ENCODE results near the gene SLC25A45.

SLC25A45 gene

GRCh38 chr11:65400307-65401072 is 18.0 kb upstream of the SLC25A45 start:
- no peaks in the 10 kb centered on the region for H3K9me3 ChIP-seq (ENCODE audit: control insufficient read depth, low read length)
- H3K36me3 ChIP-seq (ENCODE audit: control insufficient read depth, insufficient read depth, low read length, severe bottlenecking): peaks cover 92% of the 10 kb centered on the region
- H3K4me3 ChIP-seq (ENCODE audit: low read length): no peak overlapping the region
- DNase-seq (ENCODE audit: low read depth): no peak
- no peaks in the 10 kb centered on the region for H3K27me3 ChIP-seq (replicated peaks; ENCODE audit: control insufficient read depth, insufficient read depth, low read length)
- no peaks in the 10 kb centered on the region for H3K4me1 ChIP-seq (ENCODE audit: control insufficient read depth, insufficient read depth, low read length)
- no peak overlapping the region for H3K9ac ChIP-seq (ENCODE audit: low read length)

DNA sequence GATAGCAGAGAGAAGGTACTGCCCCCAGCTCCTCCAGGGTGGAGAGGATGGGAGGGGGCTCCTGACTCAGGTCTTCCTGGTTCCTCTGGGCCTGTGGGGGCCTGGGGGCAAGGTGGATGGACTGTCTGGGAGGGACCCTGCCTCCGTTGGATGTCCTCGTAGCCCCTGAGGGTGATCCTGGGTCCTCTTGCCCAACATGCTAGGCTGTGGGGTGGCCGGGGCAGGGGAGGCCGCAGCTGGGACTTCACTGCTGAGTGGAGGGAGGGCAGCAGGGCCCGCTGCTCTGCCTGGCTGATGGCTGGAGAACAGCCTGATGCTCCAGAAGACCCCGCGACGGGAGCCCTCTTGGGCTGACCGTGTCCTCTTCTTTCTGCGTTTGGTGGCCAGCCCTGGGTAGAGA is 17.4 kb upstream of the SLC25A45 start:
- Histone ChIP-seq H3K36me3 (ENCODE audit: control insufficient read depth, insufficient read depth, low read length, severe bottlenecking) (peaks cover 90% of the 10 kb centered on the region), H3K4me3 (ENCODE audit: low read length) (no peak overlapping the region)

DNA sequence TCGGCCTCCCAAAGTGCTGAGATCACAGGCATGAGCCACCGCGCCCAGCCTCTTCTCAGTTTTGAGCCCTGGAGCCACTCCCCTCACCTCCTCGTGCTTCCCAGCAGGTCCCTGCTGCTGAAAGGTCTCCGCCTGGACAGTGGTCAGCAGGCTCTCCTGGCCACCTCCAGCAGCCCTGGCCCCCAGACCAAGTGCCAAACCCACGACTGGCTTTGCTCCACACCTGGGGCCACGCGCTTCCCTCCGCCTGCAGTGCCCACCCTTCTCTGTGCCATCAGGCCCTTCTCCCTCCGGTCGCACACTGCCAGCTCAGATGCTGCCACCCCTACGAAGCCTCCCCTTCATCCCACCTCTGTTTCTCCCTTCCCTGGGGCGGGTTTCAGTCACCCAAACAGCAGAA is 16.8 kb upstream of the SLC25A45 start:
- peaks cover 90% of the 10 kb centered on the region for H3K36me3 ChIP-seq (ENCODE audit: control insufficient read depth, insufficient read depth, low read length, severe bottlenecking)

More for the DNA sequence above, 17.4 kb upstream of the SLC25A45 start:
- Histone ChIP-seq H3K9me3 (ENCODE audit: control insufficient read depth, low read length) (no peaks in the 10 kb centered on the region), H3K9ac (ENCODE audit: low read length) (no peak overlapping the region), H3K4me1 (ENCODE audit: control insufficient read depth, insufficient read depth, low read length) (no peaks in the 10 kb centered on the region), H3K27me3 (replicated peaks; ENCODE audit: control insufficient read depth, insufficient read depth, low read length) (no peaks in the 10 kb centered on the region)
- no peak for DNase-seq (ENCODE audit: low read depth)

GRCh38 chr11:65398362-65398910 is 16.0 kb upstream of the SLC25A45 start:
- H3K4me3 ChIP-seq (ENCODE audit: low read length): no peak overlapping the region
- H3K27me3 ChIP-seq (replicated peaks; ENCODE audit: control insufficient read depth, insufficient read depth, low read length): no peaks in the 10 kb centered on the region
- DNase-seq (ENCODE audit: low read depth): no peak
- no peaks in the 10 kb centered on the region for H3K4me1 ChIP-seq (ENCODE audit: control insufficient read depth, insufficient read depth, low read length)
- H3K9ac ChIP-seq (ENCODE audit: low read length): no peak overlapping the region
- peaks cover 90% of the 10 kb centered on the region for H3K36me3 ChIP-seq (ENCODE audit: control insufficient read depth, insufficient read depth, low read length, severe bottlenecking)
- no peaks in the 10 kb centered on the region for H3K9me3 ChIP-seq (ENCODE audit: control insufficient read depth, low read length)

More for the DNA sequence above, 16.8 kb upstream of the SLC25A45 start:
- Histone ChIP-seq H3K4me3 (ENCODE audit: low read length) (no peak overlapping the region), H3K4me1 (ENCODE audit: control insufficient read depth, insufficient read depth, low read length) (no peaks in the 10 kb centered on the region), H3K27me3 (replicated peaks; ENCODE audit: control insufficient read depth, insufficient read depth, low read length) (no peaks in the 10 kb centered on the region), H3K9me3 (ENCODE audit: control insufficient read depth, low read length) (no peaks in the 10 kb centered on the region), H3K9ac (ENCODE audit: low read length) (no peak overlapping the region)
- DNase-seq (ENCODE audit: low read depth): no peak

DNA sequence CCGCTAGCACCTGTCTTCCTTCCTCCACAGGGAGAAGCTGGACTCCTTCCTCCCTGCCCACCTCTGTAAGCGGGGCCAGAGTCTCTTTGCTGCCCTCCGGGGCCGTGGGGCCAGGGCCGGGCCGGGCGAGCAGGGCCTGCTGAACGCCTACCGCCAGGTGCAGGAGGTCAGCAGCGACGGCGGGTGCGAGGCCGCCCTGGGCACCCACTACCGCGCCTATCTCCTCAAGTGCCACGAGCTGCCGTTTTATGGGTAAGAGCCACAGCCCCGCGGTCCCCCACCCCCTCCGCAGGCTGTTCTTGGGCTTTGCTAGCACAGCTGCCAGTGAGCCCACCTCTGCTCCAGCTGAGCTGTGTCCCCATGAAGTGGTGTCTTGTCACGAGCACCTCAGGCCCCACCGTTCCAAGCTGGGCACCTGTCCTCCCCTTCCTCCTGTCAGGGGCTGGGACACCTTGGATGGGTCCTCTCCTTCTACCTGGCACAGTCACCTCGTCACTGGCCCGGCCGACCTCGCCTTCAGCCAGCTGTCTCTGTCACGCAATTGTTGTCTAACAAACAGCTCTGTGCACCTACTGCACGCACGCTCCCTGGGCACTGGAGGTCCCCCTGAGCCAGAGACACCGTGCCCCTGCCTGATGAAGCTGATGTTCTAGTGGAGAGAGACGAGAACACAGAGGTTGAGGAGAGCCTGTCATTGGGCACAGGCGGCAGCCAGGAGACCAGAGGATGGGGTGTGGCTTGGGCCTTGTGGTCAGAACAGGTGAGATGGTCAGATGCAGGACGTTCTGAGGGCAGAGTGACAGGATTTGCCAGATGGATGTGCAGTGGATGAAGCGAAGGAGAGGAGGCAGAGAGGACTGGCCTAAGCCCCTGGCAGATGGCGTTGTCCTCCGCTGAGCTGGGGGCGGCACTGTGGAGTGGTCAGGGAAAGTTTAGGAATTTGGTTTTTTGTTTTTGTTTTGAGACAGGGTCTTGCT is 14.6 kb upstream of the SLC25A45 start:
- Histone ChIP-seq H3K4me1 (ENCODE audit: control insufficient read depth, insufficient read depth, low read length) (peaks cover 3% of the 10 kb centered on the region), H3K27me3 (replicated peaks; ENCODE audit: control insufficient read depth, insufficient read depth, low read length) (no peaks in the 10 kb centered on the region), H3K9ac (ENCODE audit: low read length) (no peak overlapping the region), H3K4me3 (ENCODE audit: low read length) (no peak overlapping the region), H3K36me3 (ENCODE audit: control insufficient read depth, insufficient read depth, low read length, severe bottlenecking) (peaks cover 91% of the 10 kb centered on the region), H3K9me3 (ENCODE audit: control insufficient read depth, low read length) (no peaks in the 10 kb centered on the region)
- no peak for DNase-seq (ENCODE audit: low read depth)

- H3K9me3 ChIP-seq (ENCODE audit: control insufficient read depth, low read length): no peaks in the 10 kb centered on the region
- peaks cover 11% of the 10 kb centered on the region for H3K4me1 ChIP-seq (ENCODE audit: control insufficient read depth, insufficient read depth, low read length)
- H3K9ac ChIP-seq (ENCODE audit: low read length): no peak overlapping the region
- H3K27me3 ChIP-seq (replicated peaks; ENCODE audit: control insufficient read depth, insufficient read depth, low read length): no peaks in the 10 kb centered on the region
- DNase-seq (ENCODE audit: low read depth): no peak
- no peak overlapping the region for H3K4me3 ChIP-seq (ENCODE audit: low read length)
- peaks cover 90% of the 10 kb centered on the region for H3K36me3 ChIP-seq (ENCODE audit: control insufficient read depth, insufficient read depth, low read length, severe bottlenecking)
These were observed 13.6 kb upstream of the SLC25A45 start for GRCh38 chr11:65395961-65396530.

DNA sequence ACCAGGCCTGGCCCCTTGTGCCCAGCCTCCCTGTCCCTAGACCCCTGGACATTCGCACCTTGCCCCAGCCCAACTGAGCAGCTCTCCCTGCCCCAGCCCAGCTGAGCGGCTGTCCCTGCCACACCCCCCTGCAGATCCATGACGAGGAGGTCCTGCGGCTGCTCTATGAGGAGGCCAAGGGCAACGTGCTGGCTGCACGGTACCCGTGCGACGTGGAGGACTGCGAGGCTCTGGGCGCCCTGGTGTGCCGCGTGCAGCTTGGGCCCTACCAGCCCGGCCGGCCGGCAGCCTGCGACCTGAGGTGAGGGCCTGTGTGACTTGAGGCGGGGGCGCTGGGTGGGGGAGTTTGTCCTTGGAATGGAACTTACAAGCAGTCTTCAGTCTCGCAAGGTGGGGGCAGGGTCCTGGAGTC is 11.7 kb upstream of the SLC25A45 start:
- no peak overlapping the region for H3K9ac ChIP-seq (ENCODE audit: low read length)
- no peak for DNase-seq (ENCODE audit: low read depth)
- H3K9me3 ChIP-seq (ENCODE audit: control insufficient read depth, low read length): no peaks in the 10 kb centered on the region

GRCh38 chr11:65393513-65394079 is 11.2 kb upstream of the SLC25A45 start:
- no peak overlapping the region for H3K4me3 ChIP-seq (ENCODE audit: low read length)

More for the DNA sequence above, 11.7 kb upstream of the SLC25A45 start:
- Histone ChIP-seq H3K4me1 (ENCODE audit: control insufficient read depth, insufficient read depth, low read length) (peaks cover 25% of the 10 kb centered on the region), H3K36me3 (ENCODE audit: control insufficient read depth, insufficient read depth, low read length, severe bottlenecking) (peaks cover 70% of the 10 kb centered on the region), H3K4me3 (ENCODE audit: low read length) (no peak overlapping the region), H3K27me3 (replicated peaks; ENCODE audit: control insufficient read depth, insufficient read depth, low read length) (no peaks in the 10 kb centered on the region)

GRCh38 chr11:65392899-65393298 is 10.5 kb upstream of the SLC25A45 start:
- Histone ChIP-seq H3K9me3 (ENCODE audit: control insufficient read depth, low read length) (no peaks in the 10 kb centered on the region), H3K4me1 (ENCODE audit: control insufficient read depth, insufficient read depth, low read length) (peaks cover 38% of the 10 kb centered on the region), H3K9ac (ENCODE audit: low read length) (peak overlapping the region; percentile 37), H3K4me3 (ENCODE audit: low read length) (no peak overlapping the region), H3K36me3 (ENCODE audit: control insufficient read depth, insufficient read depth, low read length, severe bottlenecking) (peaks cover 66% of the 10 kb centered on the region), H3K27me3 (replicated peaks; ENCODE audit: control insufficient read depth, insufficient read depth, low read length) (no peaks in the 10 kb centered on the region)
- DNase-seq (ENCODE audit: low read depth): no peak

More at GRCh38 chr11:65393513-65394079, 11.2 kb upstream of the SLC25A45 start:
- DNase-seq (ENCODE audit: low read depth): no peak
- no peak overlapping the region for H3K9ac ChIP-seq (ENCODE audit: low read length)
- H3K36me3 ChIP-seq (ENCODE audit: control insufficient read depth, insufficient read depth, low read length, severe bottlenecking): peaks cover 68% of the 10 kb centered on the region
- H3K27me3 ChIP-seq (replicated peaks; ENCODE audit: control insufficient read depth, insufficient read depth, low read length): no peaks in the 10 kb centered on the region
- peaks cover 31% of the 10 kb centered on the region for H3K4me1 ChIP-seq (ENCODE audit: control insufficient read depth, insufficient read depth, low read length)
- no peaks in the 10 kb centered on the region for H3K9me3 ChIP-seq (ENCODE audit: control insufficient read depth, low read length)

DNA sequence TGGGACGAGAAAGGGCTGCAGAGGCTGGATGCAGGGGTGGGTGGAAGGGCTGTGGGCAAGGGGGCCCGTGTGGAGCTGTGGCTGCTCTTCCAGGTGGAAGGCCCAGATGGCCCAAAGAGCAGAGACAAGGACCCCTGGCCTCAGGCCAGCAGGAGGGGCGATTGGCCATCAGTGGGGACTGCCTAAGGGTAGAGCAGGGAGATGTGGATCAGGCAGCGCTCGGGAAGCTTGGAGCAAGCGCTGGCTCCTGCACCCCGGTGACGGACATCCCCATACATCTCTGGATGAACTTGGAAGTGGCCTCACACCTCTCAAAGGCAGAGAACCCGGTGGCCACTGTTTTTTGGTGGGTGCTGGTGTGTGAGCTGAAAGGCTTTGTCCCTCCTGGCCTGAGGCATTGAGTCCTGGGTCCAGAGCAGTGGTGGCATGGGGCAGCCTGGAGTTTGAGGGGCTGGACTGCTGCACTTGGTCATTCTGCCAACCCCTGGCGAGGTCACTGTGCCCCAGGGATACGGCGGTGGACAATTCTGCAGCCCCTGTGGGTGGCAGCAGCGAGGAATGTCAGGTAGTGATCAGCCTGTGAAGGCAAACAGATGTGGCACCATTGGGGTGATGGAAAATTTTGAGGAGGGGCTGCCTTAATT is 9.9 kb upstream of the SLC25A45 start:
- H3K9me3 ChIP-seq (ENCODE audit: control insufficient read depth, low read length): no peaks in the 10 kb centered on the region
- peaks cover 61% of the 10 kb centered on the region for H3K36me3 ChIP-seq (ENCODE audit: control insufficient read depth, insufficient read depth, low read length, severe bottlenecking)
- H3K27me3 ChIP-seq (replicated peaks; ENCODE audit: control insufficient read depth, insufficient read depth, low read length): no peaks in the 10 kb centered on the region
- peaks cover 41% of the 10 kb centered on the region for H3K4me1 ChIP-seq (ENCODE audit: control insufficient read depth, insufficient read depth, low read length)
- no peak overlapping the region for H3K4me3 ChIP-seq (ENCODE audit: low read length)
- peak overlapping the region; percentile 37 for H3K9ac ChIP-seq (ENCODE audit: low read length)
- no peak for DNase-seq (ENCODE audit: low read depth)

All from adipocyte (in vitro differentiated cells).